Astrocyte of the cerebellum (primary cell): ENCODE measurements around the gene STRN.

Source experiments
- DNase-seq: peaks from one replicate; pipeline ENCODE4 v3.0.0-alpha.2; 2011; ENCODE audit warnings: low read depth
- H3K4me3 ChIP-seq: 2 replicates; pipeline ENCODE4 v1.5.1; 2011; ENCODE audit warnings: mild to moderate bottlenecking, low read depth, low read length, moderate library complexity
- CTCF ChIP-seq: IDR thresholded peaks from 2 replicates; pipeline ENCODE4 v1.5.1; 2012; ENCODE audit warnings: low read length, low read depth, moderate library complexity, mild to moderate bottlenecking; ENCODE audit errors: missing control alignments
- in situ Hi-C: cut with HindIII; loops from 2 replicates; pipeline ENCODE4 v1.10.0; 2017; ENCODE audit warnings: low sequenced_read_pairs

The STRN gene

DNA sequence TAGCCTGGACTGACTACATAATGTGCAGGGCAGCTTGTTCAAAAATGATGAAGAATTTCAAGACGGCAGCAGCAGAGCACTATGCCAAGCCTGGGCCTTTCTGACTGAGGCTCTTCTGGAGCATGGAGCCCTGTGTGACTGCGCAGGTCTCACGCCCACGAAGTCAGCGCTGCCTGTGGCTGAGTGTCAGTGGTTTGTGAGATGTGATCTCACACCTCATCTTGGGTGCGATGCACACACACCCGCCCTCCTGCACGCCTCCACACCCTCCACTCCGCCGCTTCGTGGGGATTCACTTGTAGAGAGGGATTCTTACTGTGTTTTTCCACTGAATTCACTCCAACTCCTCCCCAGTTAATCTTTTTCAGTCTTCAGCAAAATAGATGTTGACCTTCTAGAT, 166.0 kb downstream of the STRN start:
- in situ Hi-C loops = no loop called here
- H3K4me3 ChIP-seq = no peak overlapping the region
- no peak for DNase-seq
- no peak for TF ChIP-seq CTCF

GRCh38 chr2:36798724-36799123, 167.6 kb downstream of the STRN start:
- DNase-seq = no peak
- in situ Hi-C loops = no loop called here
- H3K4me3 ChIP-seq = no peak overlapping the region
- no peak for TF ChIP-seq CTCF

GRCh38 chr2:36797324-36798070, 168.8 kb downstream of the STRN start:
- TF ChIP-seq CTCF = no peak
- in situ Hi-C loops = no loop called here

More at GRCh38 chr2:36797324-36798070, 168.8 kb downstream of the STRN start:
- H3K4me3 ChIP-seq = no peak overlapping the region
- DNase-seq = no peak
